ENCODE results near the gene PEX16.

DNA sequence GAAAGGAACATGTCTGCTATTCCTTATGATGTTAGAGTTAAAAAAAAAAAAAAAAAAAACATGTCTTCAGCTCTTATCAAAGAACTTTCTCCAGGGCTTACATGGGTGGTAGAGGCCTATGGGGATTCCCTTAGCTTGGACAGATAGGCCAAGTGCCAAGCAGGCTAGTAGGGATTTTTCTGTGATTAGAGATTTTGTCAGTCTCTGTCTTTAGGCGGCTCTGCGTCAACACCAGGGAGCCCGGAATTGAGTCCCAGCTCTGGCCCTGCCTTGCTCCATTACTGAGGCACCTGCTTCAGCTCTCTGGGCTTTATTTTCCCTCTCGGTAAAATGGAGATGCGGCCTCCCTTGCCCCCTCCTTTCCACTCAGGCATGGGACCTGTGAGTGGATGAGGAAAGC lies 57.3 kb downstream of the PEX16 start:
- TF ChIP-seq, protein P1, sequence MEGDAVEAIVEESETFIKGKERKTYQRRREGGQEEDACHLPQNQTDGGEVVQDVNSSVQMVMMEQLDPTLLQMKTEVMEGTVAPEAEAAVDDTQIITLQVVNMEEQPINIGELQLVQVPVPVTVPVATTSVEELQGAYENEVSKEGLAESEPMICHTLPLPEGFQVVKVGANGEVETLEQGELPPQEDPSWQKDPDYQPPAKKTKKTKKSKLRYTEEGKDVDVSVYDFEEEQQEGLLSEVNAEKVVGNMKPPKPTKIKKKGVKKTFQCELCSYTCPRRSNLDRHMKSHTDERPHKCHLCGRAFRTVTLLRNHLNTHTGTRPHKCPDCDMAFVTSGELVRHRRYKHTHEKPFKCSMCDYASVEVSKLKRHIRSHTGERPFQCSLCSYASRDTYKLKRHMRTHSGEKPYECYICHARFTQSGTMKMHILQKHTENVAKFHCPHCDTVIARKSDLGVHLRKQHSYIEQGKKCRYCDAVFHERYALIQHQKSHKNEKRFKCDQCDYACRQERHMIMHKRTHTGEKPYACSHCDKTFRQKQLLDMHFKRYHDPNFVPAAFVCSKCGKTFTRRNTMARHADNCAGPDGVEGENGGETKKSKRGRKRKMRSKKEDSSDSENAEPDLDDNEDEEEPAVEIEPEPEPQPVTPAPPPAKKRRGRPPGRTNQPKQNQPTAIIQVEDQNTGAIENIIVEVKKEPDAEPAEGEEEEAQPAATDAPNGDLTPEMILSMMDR (IDR thresholded peaks at IDR 0.05 in 8 of 11, conservative IDR thresholded peaks at IDR 0.05 in 3 of 11): no peak
- no peak for TF ChIP-seq POLR2A (IDR thresholded peaks at IDR 0.05)

Data from spleen (tissue), 7 donors.